ENCODE data around the gene GORASP1.

GRCh38 chr3:39051649-39052561 is 55.5 kb downstream of the GORASP1 start, which contains the start of the genes SCN11A and WDR48:
- peak; percentile 2; the same call in 1 of the 2 replicates for TF ChIP-seq TEAD4 (IDR thresholded peaks at IDR 0.05; ENCODE audit: low read depth, low read length)
- TF ChIP-seq YY1 (IDR thresholded peaks at IDR 0.05; ENCODE audit: low read depth, low read length): peak; percentile 96
- TF ChIP-seq TAF1 (IDR thresholded peaks at IDR 0.05; ENCODE audit: low read depth, low read length): peak; percentile 98
- no peak for TF ChIP-seq CTCF (IDR thresholded peaks at IDR 0.05; ENCODE audit: control extremely low read depth in 1 of 3, insufficient read depth in 1 of 3, low read depth in 1 of 3, low read length in 3 of 3)
- no peak for TF ChIP-seq JUND (IDR thresholded peaks at IDR 0.05; ENCODE audit: low read length)
- TF ChIP-seq RAD21 (IDR thresholded peaks at IDR 0.05 in 1 of 2, conservative IDR thresholded peaks at IDR 0.05 in 1 of 2; ENCODE audit: low read depth in 2 of 2, low read length in 2 of 2): no peak
- TF ChIP-seq ZNF274 (IDR thresholded peaks at IDR 0.05; ENCODE audit: borderline replicate concordance, extremely low read depth, low read length): no peak
- TF ChIP-seq POLR2A (IDR thresholded peaks at IDR 0.05; ENCODE audit: control extremely low read depth in 1 of 2, low read depth in 2 of 2, low read length in 2 of 2): peak; percentile 97 to 100

All from H1 (cell line).